GM21528 (cell line): ENCODE measurements around the gene TMEM74B.
"Not testable (repeated sequence)": the region's sequence is repeated elsewhere in the genome, so short reads cannot be mapped to it uniquely, and the experiment has no call there.

Source experiments
- ATAC-seq: cut with Tn5 transposase; IDR thresholded peaks from one replicate; pipeline ENCODE4 v1.9.1; 2021; ENCODE audit warnings: mild to moderate bottlenecking, moderate library complexity; ENCODE audit not compliant: unreplicated experiment, low FRiP score

Gene TMEM74B

GRCh38 chr20:1150968-1151367 is 33.8 kb downstream of the TMEM74B start:
- no peak for ATAC-seq

GRCh38 chr20:1150218-1150617 is 34.6 kb downstream of the TMEM74B start:
- ATAC-seq, result no peak

DNA sequence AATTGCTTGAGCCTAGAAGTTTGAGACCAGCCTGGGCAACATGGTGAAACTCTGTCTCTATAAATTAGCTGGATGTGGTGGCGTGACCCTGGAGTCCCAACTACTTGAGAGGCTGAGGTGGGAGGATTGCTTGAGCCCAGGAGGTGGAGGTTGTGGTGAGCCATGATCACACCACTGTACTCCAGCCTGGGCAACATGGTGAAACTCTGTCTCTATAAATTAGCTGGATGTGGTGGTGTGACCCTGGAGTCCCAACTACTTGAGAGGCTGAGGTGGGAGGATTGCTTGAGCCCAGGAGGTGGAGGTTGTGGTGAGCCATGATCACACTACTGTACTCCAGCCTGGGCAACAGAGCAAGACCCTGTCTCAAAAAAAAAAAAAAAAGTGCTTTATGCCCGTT is 35.0 kb downstream of the TMEM74B start:
- not testable (repeated sequence) for ATAC-seq

DNA sequence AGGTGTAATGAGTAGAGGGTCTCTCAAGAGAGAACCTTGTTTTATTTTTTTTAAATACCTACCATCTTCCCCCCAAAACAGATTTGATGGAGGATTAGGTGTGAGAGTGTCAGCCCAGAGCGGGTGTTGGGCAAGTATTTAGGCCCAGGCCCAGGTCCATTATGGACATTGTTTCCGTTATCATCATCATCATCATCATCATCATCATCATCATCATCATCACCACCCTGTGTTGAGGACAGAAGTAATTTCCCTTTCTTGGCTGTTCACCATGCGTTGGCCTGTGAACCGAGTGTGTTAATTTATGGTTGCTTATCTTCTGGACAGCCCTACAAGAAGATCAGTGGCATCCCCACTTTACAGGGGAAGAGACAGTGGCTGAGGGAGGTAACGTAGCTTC is 37.8 kb downstream of the TMEM74B start:
- ATAC-seq, result no peak

- ATAC-seq, result no peak
These were observed 40.2 kb downstream of the TMEM74B start for GRCh38 chr20:1144401-1145172.

GRCh38 chr20:1137236-1137635 is 47.5 kb downstream of the TMEM74B start:
- ATAC-seq, result no peak

- no peak for ATAC-seq
These were observed 49.9 kb downstream of the TMEM74B start for GRCh38 chr20:1134836-1135235.

DNA sequence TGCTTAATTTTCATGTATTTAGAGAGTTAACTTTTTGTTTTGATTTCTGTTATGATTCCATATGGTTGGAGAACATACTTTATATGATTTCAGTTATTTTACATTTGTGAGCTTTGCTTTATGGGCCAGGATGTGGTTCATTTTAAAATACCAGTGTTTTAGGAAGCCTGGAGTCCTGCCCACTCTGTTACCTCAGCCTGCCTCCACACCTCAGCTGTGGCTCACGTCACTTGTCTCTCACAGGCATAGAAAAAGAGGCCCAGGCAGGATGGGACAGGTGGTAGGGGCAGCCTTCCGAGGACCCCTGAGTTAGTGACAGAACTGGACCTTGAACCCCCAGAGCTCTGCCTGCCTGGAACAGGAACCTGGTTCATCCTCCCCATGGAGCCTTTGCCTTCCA is 50.4 kb downstream of the TMEM74B start:
- no peak for ATAC-seq

DNA sequence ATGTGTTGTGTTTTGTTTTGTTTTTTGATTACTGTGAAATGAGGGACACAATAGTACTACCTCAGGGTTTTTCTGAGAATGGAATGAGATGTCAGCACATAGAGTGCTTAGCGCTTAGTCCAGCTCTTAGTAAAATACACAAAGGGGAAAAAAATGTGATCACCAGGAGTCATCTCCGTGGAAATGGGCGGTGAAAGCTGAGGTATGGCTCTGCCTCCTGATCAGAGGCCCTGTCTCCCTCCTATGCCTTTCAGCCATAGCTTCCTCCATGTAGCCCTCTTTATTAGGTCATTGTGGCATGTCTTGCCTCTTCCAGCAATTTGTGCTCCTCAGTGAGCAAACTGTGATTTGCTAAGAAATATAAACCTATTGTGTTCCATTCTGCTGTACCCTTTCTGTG is 53.4 kb downstream of the TMEM74B start:
- ATAC-seq, result no peak

DNA sequence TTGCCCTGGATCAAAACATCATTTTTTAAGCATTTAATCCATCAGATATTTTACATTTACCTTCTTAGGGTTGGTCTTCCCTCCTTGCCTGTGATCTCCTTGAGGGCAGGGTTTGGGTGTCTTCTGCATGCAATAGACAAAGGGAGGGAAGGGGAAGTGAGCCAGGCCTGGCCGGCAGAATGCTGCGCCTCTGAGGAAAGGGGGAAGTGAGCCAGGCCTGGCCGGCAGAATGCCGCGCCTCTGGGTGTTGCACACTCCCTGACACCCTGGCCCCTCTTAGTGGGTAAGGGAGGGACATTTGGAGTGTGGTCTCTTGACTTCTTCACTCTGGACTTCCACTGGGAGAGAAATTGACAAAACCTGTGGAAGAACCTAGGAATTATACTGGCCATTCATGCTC is 53.9 kb downstream of the TMEM74B start:
- no peak for ATAC-seq
